Stimulated activated CD4-positive, alpha-beta T cell treated with anti-CD3 and anti-CD28 coated beads, Interleukin-2, amount 100 ng/mL, for 48 hours (primary cell): ENCODE measurements around the gene RAB21.
"Not testable (repeated sequence)": the region's sequence is repeated elsewhere in the genome, so short reads cannot be mapped to it uniquely, and the experiment has no call there.

Experiments
- DNase-seq, 2 donors: peaks; one replicate each; pipeline ENCODE4 v3.0.0-alpha.2; 2020

Gene RAB21

DNA sequence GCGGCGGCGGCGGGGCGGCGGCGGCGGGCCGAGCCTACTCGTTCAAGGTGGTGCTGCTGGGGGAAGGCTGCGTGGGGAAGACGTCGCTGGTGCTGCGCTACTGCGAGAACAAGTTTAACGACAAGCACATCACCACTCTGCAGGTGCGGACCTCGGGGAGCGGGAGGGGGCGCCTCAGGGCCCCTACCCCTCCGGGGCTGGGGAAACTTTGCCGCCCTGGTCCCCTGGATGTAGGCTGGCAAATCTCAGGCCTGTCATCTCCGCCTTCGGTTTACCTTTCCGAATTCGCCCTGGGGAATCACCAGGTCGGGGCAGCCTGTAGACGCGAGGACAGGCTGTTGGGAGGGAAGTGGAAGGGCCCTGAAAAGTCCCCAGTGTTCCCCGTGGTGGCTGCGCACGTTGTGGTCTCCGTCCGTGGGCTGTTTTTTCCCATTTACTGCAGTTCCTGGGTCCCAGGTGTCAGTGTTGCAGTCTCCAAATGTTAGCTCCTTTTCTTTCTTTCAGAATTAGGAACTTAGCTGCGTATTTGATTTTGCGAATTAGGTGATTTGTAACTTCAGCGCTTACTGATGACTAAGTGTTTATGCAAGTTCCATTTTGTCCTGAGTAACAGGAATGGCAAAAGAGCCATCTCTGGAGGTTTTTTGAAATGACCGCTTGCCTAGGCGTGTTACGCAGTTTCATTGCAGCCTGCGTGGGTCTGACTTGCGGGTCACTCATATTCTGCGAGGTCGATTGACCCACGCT, 656 bp downstream of the RAB21 start:
- DNase-seq = peak; percentile 40 to 42

DNA sequence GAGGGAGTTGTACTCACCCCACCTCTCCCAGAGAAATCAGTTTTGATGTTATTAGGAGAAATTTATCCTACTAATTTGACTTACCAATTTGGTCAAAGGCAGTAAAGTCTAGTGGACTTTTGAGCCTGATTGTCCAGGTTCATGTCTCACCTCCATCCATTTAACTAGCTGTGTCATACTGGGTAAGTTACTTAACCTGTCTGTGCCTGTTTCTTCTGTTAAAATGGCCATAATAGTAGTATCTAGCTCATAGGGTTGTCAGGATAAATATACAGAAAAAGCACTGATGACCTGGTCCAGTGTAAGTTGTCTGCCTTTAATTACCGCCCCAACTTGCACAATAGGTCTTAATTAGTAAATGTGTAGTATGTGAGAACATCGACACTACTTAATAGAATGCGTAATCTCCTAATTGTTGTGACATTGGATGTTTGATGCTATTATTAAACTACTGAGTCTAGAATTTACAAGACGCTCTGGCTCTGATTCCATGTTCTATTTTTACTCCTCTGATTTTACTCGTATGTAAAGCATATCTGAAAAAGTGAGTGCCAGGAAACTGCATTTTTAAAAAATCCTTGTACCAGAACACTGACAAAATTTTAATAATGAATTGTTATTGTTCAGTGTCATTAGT, 1.5 kb downstream of the RAB21 start:
- no peak for DNase-seq

DNA sequence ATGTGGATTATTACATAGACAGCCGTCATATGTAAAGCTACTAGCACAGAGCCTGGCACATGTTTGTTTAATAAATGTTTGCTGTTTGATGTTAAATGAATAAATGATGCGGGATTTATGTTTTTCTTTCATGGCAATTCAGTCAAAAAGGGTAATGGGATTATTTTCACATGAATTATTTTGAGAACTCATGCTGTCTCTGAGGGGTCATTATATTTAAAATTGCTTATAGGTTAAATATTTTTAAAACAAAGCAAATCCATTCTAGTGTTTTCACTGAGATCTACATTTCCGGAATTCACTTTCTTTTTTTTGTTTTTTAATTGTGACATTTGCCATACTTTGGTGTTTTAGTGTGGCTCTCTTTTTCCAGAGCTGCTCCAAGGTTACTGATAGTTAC, 5.3 kb downstream of the RAB21 start:
- no peak for DNase-seq

DNA sequence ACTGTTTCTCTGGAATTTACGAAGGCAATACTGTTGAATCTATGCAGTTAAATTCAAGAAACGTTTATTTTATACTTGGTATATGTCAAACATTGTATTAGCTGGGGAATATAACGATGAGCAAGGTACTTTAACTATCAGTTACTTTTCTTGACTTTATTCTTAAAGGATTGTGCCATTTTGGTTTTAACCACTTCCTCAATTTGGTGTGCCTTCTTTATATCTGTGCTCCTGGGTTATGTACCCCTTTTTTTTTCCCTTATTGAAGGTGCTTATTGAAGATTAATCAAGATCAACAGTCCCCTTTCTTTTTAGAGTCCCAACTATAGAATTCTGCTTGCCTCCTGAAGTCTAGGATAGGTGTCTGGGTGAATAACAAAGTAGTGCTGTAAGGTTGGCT, 5.8 kb downstream of the RAB21 start:
- no peak for DNase-seq

DNA sequence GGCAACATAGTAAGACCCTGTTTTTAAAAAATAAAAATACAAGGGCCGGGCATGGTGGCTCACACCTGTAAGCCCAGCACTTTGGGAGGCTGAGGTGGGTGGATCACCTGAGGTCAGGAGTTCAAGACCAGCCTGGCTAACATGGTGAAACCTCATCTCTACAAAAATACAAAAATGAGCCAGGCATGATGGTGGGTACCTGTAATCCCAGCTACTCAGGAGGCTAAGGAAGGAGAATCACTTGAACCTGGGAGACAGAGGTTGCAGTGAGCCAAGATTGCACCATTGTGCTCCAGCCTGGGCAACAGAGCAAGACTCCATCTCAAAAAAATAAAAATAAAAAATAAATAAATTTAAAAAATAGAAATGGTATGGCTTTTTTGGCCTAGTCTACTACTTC, 6.7 kb downstream of the RAB21 start:
- not testable (repeated sequence) for DNase-seq

DNA sequence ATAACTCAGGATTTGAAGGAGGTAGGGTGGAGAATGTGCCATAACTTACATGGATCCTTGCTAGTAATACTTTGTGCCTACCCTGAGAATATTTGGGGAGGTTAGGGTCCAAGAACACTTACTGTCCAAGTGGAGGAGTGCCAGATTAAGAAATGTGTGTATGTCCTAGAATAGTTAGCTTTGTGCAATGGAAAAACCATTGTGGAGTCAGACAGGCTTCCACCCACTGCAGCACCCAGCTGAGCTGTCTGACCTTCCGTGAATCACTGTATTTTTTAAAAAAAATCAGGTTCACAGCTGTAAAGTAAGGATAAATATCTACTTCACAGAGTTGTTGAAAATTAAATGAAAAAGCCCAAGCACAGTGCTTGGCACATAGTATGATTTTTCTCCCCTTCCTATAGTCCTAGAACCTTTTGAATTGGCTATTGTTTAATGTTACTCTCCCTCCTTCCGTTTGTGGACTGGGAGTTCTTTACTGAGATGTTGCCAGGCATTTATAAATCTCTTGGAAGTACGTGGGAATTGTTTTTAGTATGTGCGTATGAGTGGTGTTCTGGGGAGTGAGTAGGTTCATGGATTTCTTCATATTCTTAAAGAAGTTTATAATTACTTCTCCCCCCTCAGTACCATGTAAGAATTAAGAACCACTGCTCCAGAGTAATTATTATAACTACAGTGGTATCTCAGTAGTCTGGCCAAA, 9.2 kb downstream of the RAB21 start:
- no peak for DNase-seq

DNA sequence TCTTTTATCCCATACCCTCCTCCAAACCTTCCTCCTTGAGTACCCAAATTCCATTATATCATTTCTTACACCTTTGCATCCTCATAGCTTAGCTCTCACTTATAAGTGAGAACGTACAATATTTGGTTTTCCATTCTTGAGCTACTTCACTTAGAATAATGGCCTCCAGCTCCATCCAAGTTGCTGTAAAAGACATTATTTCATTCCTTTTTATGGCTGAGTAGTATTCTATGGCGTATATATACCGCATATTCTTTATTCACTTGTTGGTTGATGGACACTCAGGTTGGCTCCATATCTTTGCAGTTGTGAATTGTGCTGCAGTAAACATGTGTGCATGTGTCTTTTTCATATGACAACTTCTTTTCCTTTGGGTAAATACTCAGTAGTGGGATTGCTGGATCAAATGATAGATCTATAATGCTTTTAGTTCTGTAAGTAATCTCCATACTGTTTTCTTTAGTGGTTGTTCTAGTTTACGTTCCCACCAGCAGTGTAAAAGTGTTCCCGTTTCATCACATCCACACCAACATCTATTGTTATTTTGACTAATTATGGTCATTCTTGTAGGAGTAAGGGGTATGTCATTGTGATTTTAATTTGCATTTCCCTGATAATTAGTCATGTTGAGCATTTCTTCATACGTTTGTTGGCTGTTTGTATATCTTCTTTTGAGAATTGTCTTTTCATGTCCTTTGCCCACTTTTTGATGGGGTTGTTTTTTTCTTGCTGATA, 10.1 kb downstream of the RAB21 start:
- no peak for DNase-seq

DNA sequence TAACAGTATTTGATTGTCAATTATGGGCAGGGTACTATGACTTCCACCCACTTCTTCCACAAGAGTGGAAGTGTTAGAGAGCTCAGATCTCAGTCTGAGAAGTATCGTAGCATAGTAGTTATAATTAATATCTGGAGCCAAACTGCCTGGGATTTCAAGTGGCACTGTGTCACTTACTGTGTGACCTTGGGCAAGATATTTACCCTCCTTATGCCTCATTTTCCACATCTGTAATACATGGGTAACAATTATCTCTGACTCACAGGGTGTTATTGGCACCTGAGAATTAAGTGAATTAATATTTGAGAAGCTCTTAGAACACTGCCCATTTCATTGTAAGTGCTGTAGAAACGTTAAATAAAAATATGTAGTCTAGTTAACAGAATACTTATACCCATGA, 11.5 kb downstream of the RAB21 start:
- DNase-seq = no peak

DNA sequence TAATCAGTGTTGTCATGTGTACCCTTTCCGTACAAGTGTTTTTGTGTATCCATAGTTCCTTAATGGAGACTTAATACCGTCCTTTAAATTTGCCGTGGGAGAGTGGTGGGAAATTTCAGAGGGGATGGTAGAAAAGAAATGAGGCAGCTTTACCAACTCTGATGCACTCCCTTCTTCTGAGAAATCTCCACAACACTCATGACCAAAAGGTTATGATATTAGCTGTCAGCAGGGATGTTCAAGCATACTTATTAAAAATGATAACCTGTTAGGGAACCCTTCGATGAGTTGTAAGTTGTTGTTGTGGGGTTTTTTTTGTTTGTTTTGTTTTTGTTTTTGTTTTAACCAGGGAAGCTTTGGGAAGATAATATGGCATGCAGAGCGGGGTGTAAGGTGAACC, 12.5 kb downstream of the RAB21 start:
- DNase-seq = no peak

DNA sequence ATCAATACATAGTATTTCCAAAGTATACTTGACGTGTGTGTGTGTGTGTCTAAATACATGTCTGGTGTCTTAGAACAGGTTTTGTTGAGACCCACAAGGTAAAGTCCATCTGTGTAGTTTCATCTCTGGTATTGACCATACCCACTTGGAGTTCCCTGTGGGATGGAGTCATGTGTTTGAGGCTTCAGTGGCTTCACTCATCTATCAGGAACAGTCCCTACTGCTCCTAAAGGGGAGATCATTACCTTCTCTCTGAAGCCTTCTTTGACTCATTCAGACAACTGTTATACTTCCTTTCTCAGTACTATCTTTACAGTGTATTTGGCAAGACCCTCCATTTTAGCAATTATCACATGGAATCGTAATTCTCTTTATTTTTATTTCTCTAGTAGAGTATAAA, 14.2 kb downstream of the RAB21 start:
- DNase-seq = no peak

DNA sequence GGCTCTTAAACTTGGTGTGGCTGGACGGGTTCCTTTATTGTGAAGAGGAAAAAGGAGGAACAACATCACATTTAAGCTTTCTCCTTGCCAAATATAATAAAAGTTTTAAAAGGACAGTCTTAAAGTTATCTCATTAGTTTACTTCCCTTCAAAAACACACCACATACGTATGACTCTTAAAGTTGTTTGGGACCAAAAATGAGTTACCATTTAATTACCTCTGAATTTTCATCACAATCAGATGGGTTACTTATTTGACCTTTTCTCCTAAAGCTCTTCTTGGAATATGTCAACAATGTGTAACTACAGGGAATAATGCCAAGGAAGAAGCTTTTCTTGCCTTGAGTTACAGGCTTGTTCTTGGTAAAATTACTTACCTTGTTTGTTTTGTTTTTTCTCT, 16.4 kb downstream of the RAB21 start:
- no peak for DNase-seq

DNA sequence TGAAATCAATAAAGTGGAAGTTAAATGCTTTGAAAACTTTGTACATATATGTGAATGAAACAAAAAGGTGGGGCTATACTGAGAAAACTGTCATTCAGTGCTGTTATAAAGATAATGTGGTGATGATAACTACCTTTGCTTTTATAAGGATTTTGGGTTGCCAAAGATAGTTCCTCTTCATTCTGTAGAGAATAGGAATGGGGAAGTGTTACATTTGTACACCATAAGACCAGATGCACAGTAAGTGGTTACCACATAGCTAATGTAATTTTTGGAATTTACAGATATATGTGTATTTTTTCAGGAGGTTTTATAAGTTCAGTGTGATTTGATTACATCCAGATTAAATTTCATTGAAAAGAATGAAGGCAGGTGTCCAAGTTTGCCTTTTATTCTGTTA, 18.1 kb downstream of the RAB21 start:
- no peak for DNase-seq

DNA sequence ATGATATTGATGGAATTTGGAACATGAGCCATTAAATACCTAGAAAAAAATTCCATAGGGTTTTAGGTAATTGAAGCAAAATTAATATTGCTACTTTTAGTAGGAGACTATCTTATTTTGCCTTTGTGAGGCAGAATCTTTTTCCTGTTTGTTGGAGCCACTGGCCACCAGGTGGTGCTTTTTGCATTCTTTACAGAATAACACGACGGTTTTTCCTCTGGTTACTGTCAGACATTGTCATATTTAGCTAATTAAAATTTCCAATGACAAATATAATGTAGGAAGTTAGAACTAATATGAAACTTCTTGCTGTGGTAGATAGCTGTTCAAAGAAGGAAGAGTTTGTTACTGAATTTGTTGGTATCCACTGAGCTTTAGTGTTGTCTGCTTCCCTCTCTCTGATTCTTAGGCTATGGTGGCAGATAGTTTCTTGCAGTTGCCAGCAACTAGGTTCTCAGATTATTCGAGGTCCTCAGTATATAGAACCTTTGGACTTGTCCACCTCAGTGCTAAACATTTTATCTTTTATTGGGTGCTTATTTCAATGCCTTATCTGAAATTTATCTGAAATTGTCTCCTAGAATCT, 25.7 kb downstream of the RAB21 start:
- DNase-seq = peak; percentile 18 to 28

DNA sequence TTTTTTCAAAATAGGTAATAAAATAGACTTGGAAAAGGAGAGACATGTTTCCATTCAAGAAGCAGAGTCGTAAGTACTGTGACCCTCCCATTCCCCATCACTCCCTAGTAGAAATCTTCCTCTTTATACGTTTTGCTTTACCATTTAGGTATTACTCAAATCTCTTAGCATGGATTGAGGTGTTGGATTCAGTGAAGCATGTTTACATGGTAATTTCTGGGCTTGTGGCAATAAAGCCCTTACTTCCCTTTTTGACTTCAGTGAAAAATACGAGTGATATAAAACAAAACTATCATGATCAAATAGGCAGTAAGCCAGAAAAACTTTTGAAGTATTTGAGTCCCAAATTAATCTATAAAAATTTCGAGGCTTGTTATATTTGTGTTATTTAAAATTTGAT, 27.4 kb downstream of the RAB21 start:
- no peak for DNase-seq

DNA sequence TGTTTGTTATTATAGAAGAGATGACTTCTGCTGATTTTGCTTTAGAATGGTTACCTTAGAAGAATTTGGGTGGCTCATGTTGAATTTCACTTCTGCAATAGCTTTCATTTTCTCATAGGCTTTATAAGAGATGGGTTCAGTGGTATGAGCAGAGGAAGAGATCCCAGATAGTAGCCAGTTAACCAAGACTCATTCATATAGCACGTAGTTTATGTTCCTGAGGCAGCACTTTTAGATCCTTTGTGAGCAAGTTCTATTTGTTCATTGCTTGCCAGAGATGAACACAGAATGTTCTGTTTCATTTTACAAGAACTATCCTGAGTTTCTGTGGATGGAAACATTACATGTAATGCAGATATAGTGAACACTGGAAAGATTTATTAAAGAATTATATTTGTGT, 32.2 kb downstream of the RAB21 start:
- no peak for DNase-seq

DNA sequence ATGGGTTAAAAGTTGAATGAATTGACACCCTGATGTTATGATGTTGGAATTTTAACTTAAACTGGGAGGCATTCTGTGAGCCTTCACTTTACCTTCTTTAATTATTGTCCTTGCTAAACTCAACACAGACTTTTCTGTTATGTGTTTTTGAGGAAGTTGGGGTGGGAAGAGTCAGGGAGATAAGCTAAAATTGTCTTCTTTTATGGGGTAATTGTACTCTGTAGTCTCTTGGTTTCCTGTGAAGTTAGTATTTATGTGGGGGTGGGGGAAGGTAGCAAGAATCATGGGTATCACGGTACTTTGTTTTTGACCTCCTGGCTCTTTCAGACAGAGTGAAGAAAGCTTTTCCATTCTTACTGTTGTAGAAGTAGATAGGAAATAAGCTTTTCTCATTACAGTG, 32.9 kb downstream of the RAB21 start:
- no peak for DNase-seq

DNA sequence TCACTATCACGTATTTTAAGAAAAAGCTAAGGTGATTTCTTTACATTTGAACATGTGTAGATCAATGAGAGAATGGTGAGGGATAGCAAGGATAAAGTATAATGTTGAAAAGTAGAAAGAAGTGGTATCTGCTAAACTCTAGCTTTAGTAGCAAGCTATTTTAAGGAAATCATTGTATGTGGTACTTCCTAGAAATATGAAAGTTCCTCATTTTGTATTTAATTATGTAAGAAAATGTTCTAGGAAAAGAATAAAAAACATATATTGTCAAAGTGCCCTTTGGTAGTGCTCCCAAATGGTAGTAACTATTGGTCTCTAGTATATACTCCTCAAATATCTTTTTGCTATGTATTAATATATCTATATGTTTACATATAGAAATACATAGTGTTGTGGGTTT, 35.7 kb downstream of the RAB21 start:
- no peak for DNase-seq

DNA sequence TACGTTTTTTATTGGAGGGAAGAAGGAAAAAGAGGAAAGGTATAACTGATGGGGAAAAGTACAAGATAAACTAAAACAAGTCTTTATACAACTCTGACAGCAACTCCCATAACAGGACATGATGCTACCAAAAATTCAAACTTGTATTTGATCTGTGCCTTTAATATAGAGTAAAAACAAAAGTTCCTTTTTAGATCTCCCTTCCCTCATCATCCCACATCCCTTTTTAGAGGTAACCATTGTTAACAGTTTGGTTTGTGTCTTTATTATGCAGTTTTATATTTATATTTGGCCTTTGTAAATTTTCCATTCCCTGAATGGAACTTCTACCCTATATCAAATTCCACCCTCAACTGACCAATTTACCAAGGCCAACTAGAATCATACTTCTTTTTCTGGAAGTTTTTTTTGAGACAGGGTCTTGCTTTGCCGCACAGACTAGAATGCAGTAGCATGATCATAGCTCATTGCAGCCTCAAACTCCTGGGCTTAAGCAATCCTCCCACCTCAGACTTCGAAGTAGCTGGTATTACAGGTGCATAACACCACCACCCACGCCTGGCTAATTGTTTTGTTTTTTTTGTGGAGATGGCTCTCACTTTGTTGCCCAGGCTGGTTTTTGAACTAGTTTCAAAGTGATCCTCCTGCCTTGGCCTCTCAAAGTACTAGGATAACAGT, 36.9 kb downstream of the RAB21 start:
- no peak for DNase-seq

DNA sequence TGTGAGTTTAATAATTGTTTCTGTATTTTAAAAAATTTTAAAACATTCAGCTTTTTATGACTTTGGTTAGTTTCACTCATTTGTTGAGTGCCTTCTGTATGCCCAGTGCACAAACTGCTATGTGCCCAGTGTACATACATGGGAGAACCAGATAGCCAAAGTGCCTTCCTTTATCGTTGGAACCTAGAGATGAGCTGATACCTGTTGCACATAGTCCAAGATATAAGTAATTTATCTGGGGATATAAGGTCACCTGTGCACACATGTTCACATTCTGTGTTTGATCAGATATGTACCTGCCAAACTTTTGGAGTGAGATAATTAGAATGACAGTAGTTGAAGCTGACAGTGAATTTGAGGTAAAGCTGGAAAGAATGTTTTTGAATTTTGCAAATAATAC, 37.9 kb downstream of the RAB21 start:
- no peak for DNase-seq

DNA sequence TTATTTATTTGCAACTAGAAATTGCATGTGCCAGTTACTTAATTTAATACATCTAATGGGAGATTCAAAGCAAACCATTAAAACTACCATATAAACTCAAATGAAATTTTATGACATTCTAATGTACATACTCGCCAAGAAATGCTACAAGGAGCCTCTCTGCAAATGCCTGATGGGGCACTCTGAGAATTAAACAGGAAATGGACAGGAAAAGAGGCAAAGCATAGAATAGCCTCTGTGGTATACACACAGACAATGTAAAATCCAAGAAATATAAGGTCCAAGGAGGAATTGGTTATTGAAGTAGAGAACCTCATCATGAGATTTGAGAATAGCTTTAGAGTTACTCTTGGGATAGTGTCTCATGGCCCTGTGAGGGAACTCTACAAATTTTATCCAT, 41.2 kb downstream of the RAB21 start:
- DNase-seq = no peak

DNA sequence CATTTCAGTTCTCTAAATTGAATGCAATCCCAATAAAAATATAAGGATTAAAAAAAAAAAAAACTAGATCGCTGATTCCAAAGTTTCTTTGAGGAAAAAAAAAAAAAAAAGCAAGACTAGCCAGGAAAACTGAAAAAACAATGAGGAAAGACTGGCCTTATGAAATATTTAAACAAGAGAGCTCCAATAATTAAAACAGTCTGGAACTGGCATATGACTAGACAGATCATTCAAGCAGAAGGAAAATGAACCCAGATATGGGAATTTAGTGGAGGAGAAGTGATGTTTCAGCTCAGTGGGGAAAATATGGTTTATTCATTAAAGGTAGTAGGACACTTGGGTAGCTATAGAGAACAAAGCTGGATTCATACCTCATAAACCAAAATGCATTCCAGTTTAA, 42.9 kb downstream of the RAB21 start:
- DNase-seq = no peak

DNA sequence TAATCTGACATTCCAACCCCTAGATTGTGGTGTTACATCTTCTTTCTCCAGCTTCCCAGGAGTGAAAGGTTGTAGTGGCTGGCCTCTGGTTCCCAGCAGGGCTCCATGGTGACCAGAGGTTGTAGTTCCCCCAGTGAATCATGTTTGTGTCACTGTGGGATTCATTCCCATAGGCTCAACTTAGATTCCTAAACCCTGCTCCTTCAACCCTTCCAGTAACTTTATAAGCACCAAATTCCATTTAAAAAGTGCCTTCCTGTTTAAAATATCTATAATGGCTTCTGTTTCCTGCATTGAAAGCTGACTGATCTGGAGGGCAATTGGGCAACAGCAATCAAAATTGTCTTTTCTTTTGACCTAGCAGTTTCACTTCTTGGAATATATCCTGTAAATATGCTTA, 44.4 kb downstream of the RAB21 start:
- DNase-seq = no peak

DNA sequence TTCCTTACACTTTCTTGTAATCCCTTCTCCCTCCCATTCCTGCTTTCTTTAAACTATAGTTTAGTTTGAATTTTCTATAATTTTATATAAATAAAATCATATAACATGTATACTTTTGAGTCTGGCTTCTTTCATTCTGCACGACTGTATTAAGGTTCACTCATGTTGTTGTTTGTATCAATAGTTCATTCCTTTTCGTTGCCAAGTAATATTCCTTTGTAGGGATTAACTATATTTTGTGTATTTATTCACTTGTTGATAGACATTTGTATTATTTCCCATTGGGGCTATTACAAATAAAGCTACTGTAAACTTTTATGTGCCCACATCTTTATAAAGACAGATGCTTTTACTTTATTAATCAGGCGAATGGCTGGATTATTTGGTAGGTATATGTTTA, 45.5 kb downstream of the RAB21 start:
- no peak for DNase-seq
